Dedifferentiated amniotic fluid mesenchymal stem cell (primary cell): ENCODE data around the gene TMEM63B.
"Not testable (repeated sequence)": the region's sequence is repeated elsewhere in the genome, so short reads cannot be mapped to it uniquely, and the experiment has no call there.

Source experiments
- DNase-seq: peaks from one replicate; pipeline ENCODE4 v3.0.0-alpha.2; 2016; ENCODE audit errors: extremely low spot score

Gene TMEM63B

DNA sequence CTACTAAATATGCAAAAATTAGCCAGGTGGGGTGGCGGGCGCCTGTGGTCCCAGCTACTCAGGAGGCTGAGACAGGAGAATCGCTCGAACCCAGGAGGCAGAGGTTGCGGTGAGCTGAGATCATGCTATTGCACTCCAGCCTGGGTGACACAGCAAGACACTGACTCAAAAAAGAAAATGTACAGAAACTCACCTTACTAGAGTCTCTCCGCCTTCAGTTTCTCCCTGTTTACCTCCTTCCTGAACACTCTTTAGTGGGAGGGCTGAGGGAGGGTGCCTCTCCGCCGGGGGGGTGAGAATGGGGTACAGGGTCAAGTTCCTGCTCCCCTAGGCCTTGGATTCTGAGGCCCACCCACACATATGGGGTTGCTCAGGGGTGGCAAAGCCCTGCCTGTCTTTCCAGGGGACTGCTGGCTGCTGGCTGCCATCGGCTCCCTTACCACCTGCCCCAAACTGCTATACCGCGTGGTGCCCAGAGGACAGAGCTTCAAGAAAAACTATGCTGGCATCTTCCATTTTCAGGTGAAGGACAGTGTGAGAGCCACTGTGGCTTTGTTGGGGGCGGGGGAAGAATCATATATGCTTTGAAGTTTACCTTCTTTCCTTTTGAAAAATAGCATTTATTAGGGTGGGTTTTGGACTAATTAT, 44.7 kb downstream of the TMEM63B start:
- no peak for DNase-seq

DNA sequence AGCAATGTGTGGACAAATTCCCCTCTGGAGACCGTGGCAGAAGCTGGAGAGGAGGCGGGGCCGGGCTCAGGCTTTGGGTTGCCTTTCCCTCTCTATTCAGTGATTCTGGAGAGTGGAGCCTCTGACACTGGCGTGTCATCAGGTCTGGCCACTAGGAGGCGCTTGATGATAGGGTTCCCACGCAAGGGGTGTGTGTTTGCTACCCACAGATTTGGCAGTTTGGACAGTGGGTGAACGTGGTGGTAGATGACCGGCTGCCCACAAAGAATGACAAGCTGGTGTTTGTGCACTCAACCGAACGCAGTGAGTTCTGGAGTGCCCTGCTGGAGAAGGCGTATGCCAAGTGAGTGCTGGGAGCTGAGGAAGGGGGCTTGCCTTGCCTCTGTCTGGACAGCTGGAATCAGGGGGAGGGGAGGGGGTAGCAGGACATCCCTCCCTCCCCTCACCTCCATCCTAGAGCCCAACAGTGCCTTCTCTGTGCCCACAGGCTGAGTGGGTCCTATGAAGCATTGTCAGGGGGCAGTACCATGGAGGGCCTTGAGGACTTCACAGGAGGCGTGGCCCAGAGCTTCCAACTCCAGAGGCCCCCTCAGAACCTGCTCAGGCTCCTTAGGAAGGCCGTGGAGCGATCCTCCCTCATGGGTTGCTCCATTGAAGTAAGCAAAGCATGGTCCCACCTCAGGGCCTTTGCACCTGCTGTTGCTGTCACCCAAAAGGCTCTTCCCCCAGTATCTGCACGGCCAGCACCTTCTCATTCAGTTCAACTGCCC, 45.6 kb downstream of the TMEM63B start:
- peak; percentile 78 for DNase-seq

DNA sequence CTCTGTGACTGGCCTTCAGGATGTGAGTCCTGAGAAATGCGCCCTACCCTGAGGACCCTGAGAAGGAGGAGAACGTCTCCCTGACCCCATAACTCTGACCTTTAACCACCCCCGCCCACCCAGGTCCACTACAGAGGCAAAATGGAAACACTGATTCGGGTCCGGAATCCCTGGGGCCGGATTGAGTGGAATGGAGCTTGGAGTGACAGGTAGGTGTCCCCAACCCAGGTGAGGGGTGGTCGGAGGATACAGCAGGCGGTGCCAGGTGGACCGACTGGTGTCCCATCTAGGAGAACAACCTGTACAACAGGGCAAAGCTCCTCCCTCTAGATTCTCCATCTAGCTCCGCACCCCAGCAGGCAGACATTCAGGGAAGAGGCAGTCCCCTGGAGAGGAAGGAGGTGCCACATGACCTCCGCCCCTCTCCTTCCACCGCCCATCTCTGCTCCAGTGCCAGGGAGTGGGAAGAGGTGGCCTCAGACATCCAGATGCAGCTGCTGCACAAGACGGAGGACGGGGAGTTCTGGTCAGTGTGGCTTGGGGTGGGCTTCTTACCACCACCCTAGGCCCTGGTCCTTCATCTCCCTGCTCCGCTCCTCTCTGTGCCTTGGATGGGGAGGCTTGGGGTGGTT, 48.9 kb downstream of the TMEM63B start:
- no peak for DNase-seq

DNA sequence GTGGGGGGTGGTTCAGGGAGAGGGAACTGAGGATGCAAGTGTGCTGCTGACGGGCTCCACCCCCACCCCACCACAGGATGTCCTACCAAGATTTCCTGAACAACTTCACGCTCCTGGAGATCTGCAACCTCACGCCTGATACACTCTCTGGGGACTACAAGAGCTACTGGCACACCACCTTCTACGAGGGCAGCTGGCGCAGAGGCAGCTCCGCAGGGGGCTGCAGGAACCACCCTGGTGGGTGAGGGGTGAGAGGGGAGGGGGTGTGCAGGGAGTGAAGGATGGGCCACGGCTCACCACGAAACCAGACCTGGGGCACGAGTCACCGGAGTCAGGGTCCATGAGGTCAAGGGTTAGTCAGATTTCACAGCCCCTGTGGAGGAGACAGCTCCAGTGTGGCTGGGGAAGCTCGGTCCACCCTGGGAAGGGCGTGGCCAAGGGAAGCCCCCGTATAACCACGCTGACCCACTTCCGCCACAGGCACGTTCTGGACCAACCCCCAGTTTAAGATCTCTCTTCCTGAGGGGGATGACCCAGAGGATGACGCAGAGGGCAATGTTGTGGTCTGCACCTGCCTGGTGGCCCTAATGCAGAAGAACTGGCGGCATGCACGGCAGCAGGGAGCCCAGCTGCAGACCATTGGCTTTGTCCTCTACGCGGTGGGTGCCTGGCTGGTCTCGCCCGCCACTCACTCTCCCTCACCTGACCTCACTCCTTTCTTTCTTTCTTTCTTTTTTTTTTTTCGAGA, 49.6 kb downstream of the TMEM63B start:
- no peak for DNase-seq

DNA sequence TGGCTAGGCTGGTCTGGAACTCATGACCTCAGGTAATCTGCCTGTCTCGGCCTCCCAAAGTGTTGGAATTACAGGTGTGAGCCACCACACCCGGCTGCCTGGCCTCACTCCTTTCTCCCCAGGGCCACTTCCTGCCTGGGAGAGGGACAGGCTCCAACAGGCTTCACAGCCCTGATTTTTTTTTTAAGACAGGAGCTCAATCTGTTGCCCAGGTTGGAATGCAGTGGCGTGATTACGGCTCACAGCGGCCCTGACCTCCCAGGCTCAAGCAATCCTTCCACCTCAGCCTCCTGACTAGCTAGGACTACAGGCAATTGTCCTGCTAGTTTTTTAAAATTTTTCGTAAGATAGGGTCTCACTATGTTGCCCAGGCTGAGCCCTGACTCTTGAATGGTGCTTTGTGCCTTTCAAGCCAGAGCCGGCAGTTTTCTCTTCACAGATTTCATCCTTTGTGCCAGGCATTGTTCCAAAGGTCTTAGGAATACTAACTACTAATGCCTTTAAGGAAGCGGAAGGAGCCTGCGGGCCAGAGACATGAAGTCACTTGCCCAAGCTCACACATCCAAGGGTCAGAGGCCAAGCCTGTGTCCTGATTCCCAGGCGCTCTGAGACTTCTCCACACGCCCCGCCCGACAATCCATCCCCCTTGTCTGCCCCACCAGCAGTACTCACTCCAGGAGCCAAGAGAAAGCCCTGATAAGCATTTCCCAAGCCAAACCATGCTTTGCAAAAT, 50.5 kb downstream of the TMEM63B start:
- DNase-seq: no peak

DNA sequence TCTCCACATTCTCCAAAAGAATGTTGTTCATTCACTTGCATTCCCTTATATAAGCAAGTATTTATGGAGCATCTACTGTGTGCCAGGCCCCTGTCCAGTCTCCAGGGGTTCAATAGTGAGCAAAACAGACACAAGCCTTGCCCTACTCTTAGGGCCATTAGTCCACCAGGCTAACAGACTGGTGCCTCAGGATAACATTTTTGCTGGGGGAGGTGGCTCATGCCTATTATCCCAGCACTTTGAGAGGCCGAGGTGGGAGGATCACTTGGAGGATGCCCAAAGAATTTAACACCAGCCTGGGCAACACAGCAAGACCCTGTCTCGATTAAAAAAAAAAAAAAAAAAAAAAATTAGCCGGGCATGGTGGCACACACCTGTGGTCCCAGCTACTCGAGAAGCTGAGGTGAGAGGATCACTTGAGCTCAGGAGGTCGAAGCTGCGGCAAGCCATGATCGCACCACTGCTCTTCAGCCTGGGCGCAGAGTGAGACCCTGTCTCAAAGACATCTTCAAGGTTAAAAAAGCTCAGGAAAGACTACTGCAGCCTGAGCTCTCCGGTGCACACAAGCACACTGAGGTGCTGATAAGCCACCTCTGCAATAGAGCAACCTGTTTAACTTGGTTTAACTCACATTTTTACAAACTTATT, 51.2 kb downstream of the TMEM63B start:
- DNase-seq: no peak

DNA sequence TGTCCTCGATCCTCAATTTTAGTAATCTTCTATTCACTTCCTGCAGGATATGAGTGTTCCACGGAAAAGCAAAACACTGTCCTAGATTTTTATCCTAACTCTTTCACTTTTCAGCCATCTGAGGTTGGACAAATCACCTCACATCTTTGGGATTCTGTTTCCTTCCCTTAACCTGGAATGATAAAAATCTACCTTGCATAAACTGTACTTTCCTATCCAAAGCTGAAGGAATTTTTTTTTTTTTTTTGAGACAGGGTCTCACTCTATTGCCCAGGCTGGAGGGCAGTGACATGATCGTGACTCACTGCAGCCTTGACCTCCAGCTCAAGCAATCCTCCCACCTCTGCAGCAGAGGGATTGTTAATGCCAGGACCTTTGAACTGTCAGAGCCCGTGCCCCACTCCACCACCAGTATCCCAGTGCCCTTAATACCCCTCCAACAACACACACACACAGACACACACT, 51.8 kb downstream of the TMEM63B start:
- DNase-seq: no peak

DNA sequence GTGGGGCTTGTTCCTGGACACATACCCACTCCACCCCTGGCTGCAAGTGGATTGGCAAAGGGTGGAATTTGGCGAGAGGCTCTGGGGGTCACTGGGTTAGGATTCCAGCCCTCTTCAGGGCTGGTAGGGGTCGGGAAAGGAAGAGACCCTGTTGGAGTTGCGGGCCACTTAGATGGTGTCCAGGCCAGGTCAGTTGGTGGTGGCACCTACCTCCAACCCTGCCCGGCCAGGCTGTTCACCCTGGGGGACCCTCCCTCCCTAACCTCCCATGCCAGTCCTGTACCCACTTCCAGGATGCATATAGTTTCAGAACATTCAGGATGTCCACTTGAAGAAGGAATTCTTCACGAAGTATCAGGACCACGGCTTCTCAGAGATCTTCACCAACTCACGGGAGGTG, 52.3 kb downstream of the TMEM63B start:
- no peak for DNase-seq

DNA sequence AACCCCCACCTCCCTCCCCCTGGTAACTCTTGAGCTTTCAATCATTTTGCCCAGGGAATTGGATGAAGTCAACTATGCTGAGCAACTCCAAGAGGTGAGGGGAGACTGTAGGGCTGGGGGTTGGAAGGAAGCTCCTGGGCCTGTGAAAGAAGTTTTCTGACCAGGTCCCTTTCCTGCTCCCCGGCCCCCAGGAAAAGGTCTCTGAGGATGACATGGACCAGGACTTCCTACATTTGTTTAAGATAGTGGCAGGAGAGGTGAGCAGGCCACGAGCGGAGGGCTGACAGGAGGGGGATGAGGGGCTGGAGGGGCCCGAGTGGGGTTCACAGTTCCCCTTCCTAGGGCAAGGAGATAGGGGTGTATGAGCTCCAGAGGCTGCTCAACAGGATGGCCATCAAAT, 53.1 kb downstream of the TMEM63B start:
- DNase-seq: no peak

DNA sequence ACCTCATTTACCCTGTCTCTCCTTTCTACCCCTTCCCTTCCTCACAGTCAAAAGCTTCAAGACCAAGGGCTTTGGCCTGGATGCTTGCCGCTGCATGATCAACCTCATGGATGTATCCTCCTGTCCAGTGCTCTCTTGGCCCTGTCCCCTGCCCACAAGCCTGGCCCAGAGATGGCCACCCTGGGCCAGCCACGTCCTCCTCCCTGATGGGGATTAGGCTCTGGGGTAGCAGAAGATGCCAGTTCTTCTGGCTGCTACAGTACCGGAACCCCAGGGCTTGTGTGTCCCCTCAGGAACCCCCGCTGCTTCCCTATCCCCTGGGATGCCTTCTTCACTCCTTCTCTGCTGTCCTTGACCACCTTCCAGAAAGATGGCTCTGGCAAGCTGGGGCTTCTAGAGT, 53.5 kb downstream of the TMEM63B start:
- no peak for DNase-seq

DNA sequence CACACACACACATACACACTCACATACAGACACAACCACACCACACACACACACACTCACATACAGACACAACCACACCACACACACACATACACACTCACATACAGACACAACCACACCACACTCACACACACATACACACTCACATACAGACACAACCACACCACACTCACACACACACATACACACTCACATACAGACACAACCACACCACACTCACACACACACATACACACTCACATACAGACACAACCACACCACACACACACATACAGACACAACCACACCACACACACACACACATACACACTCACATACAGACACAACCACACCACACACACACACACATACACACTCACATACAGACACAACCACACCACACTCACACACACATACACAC, 54.4 kb downstream of the TMEM63B start:
- not testable (repeated sequence) for DNase-seq

DNA sequence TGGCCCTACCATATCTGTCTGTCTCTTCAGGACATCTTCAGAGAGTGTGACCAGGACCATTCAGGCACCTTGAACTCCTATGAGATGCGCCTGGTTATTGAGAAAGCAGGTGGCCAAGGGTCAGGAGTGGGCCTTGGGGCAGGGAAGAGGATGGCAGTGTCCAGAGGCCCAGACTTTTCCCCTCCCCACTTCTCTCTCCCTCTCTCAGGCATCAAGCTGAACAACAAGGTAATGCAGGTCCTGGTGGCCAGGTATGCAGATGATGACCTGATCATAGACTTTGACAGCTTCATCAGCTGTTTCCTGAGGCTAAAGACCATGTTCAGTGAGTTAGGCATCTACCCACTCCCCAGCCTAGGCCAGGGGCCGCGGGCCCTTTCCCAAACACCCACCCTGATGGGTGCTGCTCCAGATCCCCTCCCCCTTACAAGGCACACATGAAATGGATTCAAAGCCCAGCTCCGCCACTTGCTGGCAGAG, 55.6 kb downstream of the TMEM63B start:
- no peak for DNase-seq

DNA sequence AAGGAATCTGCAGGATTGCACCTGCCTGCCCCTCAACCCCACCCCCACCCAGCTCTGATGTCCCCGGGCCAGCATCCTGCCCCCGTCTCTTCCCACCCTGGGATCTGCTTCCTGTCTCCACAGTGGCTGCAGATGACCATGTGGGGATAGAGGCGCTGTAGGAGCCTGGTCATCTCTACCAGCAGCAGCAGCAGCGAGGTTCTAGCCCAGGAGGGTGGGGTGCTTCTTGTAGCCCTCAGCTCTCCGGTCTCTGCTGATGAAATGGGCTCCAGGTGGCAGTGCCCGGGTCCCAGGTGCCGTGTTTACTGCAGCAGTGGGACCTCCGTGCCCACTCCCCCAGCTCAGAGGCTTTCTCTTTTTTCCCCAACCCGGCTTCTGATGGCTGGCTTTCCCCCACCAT, 56.4 kb downstream of the TMEM63B start:
- DNase-seq: no peak

DNA sequence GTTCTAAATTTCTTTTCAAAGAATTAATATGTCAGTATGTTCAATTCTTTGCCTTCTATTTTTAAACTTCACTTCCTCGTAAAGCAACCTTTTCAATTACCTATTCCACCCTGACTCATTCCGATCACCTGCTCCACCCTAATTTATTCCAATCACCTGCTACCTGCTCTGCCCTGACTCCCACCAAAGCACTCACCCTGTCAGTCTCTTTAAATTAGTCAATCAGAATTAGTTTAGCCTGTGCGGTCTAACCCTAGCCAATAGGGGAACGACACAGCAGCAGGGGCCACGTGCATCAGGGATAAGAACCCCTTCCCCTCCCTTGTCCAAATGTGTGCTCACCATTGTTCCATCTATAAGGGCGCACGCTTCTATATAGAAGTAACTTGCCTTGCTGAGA, 58.0 kb downstream of the TMEM63B start:
- not testable (repeated sequence) for DNase-seq

DNA sequence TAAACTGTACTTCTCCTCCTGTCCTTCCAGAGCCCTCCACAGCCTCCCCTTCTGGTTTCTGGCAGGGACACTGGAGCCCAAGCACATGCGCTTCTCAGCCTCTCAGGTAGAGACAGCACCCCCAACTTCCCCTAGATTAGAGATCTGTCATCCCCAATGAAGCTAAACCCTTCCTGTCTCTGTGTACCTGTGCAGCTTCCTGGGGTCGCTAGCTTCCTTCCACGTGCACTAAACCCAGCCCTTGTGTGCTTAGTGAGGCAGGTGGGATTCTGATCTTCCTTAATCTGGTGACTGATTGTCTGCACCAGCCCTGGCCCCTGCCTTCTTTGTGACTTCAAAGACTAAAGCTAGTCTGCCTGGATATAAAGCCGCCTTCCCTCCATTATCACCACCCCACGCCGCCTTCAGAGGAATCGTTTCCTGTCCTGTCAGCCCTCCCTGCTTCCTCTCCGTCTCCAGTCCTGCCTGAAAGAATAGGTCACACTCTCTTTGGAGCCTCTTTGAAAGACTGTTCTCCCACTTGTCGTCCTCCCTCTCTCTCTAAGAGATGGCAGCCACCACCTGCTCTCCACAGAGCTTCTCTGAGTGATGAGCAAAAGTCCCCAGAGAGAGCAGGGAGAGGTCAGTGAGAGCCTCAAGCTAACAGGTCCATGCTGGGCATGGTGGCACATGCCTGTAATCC, 58.7 kb downstream of the TMEM63B start:
- DNase-seq: no peak

DNA sequence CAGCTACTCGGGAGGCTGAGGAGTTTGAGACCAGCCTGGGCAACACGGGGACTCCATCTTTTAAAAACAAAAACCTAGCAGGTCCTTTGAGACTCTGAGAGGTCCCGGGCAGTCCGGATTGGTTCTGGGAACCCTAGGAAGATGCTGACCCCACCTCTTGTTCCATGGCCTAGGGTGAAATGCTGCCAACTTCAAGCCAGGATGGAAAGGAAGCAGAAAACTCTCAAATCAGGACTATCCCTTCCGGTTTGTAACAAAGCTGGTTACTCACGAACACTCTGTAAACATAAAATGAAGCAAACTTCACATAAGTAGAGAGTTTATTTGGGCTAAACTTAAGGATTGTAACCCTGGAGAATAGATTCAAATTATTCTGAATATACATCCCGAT, 59.3 kb downstream of the TMEM63B start:
- no peak for DNase-seq

DNA sequence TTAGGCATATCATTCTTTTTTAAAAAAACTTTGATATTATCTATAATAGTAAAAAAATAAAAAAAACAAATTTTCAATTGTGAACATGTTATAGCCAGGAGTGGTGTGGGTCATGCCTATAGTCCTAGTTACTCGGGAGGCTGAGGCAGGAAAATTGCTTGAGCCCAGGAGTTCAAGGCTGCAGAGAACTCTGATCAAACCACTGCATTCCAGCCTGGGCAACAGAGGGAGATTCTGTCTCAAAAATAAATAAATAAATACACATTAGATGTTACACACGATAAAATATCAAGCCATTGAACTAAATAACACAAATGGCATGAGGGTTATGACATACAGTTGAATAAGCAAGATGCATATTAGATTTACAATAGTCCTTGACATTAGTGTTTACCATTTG, 61.5 kb downstream of the TMEM63B start:
- DNase-seq: no peak

DNA sequence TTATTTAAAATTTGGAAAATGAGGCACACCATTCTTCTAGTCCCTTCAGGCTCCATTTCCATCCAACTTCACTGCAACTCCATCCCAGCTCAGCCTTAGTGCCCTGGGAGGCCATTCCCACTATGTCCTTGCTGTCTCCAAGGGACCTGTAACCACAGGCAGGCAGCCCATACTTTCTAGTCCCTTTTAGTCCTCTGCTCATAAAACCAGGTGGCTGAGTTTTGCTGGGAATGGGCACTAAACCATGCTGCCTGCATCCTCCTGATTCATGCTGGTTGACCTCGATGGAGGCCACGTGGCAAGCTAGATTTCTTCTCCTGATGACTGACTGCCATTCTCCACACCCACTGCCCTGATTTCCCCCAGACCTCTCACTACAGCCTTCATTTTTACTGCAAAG, 61.9 kb downstream of the TMEM63B start:
- no peak for DNase-seq

DNA sequence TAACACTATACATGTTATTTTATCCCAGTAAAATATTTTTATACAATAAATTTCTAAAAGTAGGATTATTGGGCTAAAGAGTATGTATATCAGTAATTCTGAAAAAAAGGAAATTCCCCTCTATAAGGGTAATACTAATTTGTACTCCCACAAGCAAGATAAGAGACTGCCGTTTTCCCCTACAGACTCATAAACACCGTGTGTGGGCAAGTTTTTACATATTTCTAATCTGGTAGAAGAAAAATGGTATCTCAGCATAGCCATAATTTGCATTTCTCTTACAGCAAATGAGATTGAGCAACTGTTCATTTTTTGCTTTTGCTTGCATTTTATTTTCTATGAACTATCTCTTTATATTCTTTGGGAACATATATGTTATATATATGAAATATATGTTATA, 63.4 kb downstream of the TMEM63B start:
- no peak for DNase-seq

DNA sequence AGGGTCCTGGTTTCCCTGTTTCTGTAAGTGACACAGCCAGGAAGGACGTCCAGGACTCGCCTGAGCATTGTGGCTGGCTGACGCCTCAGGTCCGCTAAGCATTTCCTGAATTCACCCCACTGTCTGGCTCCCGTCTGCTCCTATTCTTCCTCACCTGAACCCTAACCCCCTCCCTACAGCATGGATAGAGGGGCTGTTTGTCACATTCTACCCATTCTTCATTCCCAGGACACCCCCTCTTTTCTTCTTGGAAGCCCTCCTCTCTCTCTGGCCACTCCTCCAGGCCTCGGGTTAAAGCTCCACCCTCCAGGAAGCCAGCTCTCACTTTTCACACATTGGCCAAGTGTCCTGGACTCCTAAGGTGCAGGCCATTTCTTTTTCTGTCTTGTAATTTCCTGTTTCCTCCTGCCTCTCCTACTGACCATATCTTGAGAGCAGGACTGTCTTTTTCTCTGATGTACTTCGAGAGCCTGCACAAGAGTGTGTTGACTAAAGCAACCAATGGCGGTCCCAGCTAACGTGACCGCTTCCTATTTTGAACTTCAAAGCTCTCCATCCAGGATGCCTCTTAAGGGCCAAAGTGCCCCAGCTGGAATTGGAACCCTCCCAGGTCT, 65.2 kb downstream of the TMEM63B start:
- DNase-seq: no peak
